Left lung (tissue), 10 donors: Measurements from ENCODE around the gene DEPDC4. TPM values are rescaled to one million over a fixed set of nuclear protein-coding genes. Genes with fewer than 3 reads are reported as not detected.

Experiments
- ATAC-seq: fragments of 200-7000 bp; cut with Tn5 transposase; one replicate; pipeline ENCODE4 v1.9.1; 2020; ENCODE audit warnings: moderate library complexity
- DNase-seq, 4 donors: peaks; one replicate each; pipeline ENCODE4 v3.0.0-alpha.2; 2013 to 2020
- H3K27ac ChIP-seq, 2 donors: fragments of 200-600 bp; sonication (generic) in 1 of 2; one replicate each; pipeline versions ENCODE4 v1.5.0 to v1.8.0; 2020 to 2021
- H3K27me3 ChIP-seq, 2 donors: fragments of 200-600 bp; sonication (generic) in 1 of 2; one replicate each; pipeline versions ENCODE4 v1.5.0 to v1.8.0; 2020 to 2021
- H3K36me3 ChIP-seq, 2 donors: fragments of 200-600 bp; sonication (generic) in 1 of 2; one replicate each; pipeline versions ENCODE4 v1.5.0 to v1.8.0; 2020 to 2021
- H3K4me1 ChIP-seq, 2 donors: fragments of 200-600 bp; one replicate each; pipeline ENCODE4 v1.8.0; 2021
- H3K4me3 ChIP-seq, 2 donors: fragments of 200-600 bp; sonication (generic) in 1 of 2; one replicate each; pipeline versions ENCODE4 v1.5.0 to v1.8.0; 2020 to 2021; ENCODE audit warnings: mild to moderate bottlenecking in 1 of 2
- H3K9me3 ChIP-seq, 2 donors: fragments of 200-600 bp; sonication (generic) in 1 of 2; one replicate each; pipeline versions ENCODE4 v1.5.0 to v1.8.0; 2020 to 2021
- CTCF ChIP-seq, 2 donors: fragments of 200-600 bp; sonication (generic) in 1 of 2; IDR thresholded peaks; one replicate each; pipeline versions ENCODE4 v1.5.0 to v1.8.0; 2021; ENCODE audit warnings: antibody characterized with exemption in 2 of 2
- intact Hi-C, 2 donors: fragments of 100-400 bp; cut with DNase I; formaldehyde crosslinking; loops; one replicate each; pipeline versions ENCODE4 v1.11.2 to v1.14.2; 2022
- polyA plus RNA-seq, 6 donors: library from polyadenylated mRNA; unstranded; fragments of 120-200 nt; gene quantifications; one replicate each; pipeline ENCODE4 v1.2.1, GENCODE V29; 2013; ENCODE audit not compliant: insufficient read length in 6 of 6
- total RNA-seq, 2 donors: library from RNA; stranded (reverse); fragmentation: NEBNext Ultra II Directional; extraction: Animal tissue kit (Norgen Biotek cat#: 25700); gene quantifications; one replicate each; pipeline ENCODE4 v1.2.1, GENCODE V29; 2021
- donor health status: DM: no; HTN: yes; CAD: no.
- donor health status: DM: no; HTN: no; CAD: no.

DEPDC4 gene
- total and polyA plus RNA-seq, 8 donors: 1.7 to 9.8 (median 6.8) TPM

- TF ChIP-seq CTCF (IDR thresholded peaks at IDR 0.05): no peak
- Histone ChIP-seq H3K36me3 (peaks cover 0 to 68% of the 10 kb centered on the region in 2 donors), H3K27me3 (no peaks in the 10 kb centered on the region), H3K4me1 (no peaks in the 10 kb centered on the region), H3K4me3 (no peak overlapping the region), H3K9me3 (no peaks in the 10 kb centered on the region), H3K27ac (no peak overlapping the region)
- intact Hi-C loops: no loop called here
- ATAC-seq (peak; percentile 47), DNase-seq (no peak)
Observed at GRCh38 chr12:100215209-100215608, 51.7 kb downstream of the DEPDC4 start.

GRCh38 chr12:100214518-100214917 is 52.4 kb downstream of the DEPDC4 start:
- Histone ChIP-seq H3K36me3 (peaks cover 0 to 68% of the 10 kb centered on the region in 2 donors), H3K27me3 (no peaks in the 10 kb centered on the region), H3K27ac (no peak overlapping the region), H3K4me1 (no peaks in the 10 kb centered on the region), H3K9me3 (no peaks in the 10 kb centered on the region), H3K4me3 (no peak overlapping the region)
- no peak for ATAC-seq
- DNase-seq: no peak
- no peak for TF ChIP-seq CTCF (IDR thresholded peaks at IDR 0.05)
- intact Hi-C loops: no loop called here

GRCh38 chr12:100213016-100213891 is 53.6 kb downstream of the DEPDC4 start:
- intact Hi-C loops: no loop called here
- Histone ChIP-seq H3K9me3 (no peaks in the 10 kb centered on the region), H3K27me3 (no peaks in the 10 kb centered on the region), H3K36me3 (peaks cover 0 to 68% of the 10 kb centered on the region in 2 donors), H3K27ac (no peak overlapping the region), H3K4me3 (no peak overlapping the region), H3K4me1 (no peaks in the 10 kb centered on the region)
- TF ChIP-seq CTCF (IDR thresholded peaks at IDR 0.05): no peak
- ATAC-seq (no peak), DNase-seq (no peak)

- no peaks in the 10 kb centered on the region for H3K27me3 ChIP-seq
- intact Hi-C loops: no loop called here
- H3K4me1 ChIP-seq: no peaks in the 10 kb centered on the region
- no peak for TF ChIP-seq CTCF (IDR thresholded peaks at IDR 0.05)
- ATAC-seq (no peak), DNase-seq (no peak)
- peaks cover 0 to 76% of the 10 kb centered on the region in 2 donors for H3K36me3 ChIP-seq
- H3K4me3 ChIP-seq: no peak overlapping the region
- no peak overlapping the region for H3K27ac ChIP-seq
- H3K9me3 ChIP-seq: no peaks in the 10 kb centered on the region
Observed at GRCh38 chr12:100211698-100212097, 55.2 kb downstream of the DEPDC4 start.

- no peak for TF ChIP-seq CTCF (IDR thresholded peaks at IDR 0.05)
- Histone ChIP-seq H3K9me3 (no peaks in the 10 kb centered on the region), H3K4me3 (no peak overlapping the region), H3K4me1 (no peaks in the 10 kb centered on the region), H3K27ac (no peak overlapping the region), H3K36me3 (peaks cover 0 to 80% of the 10 kb centered on the region in 2 donors), H3K27me3 (no peaks in the 10 kb centered on the region)
- intact Hi-C loops: no loop called here
- DNase-seq (no peak), ATAC-seq (no peak)
Observed at GRCh38 chr12:100208834-100209233, 58.0 kb downstream of the DEPDC4 start.
